ENCODE data around the gene WWOX.

WWOX gene

GRCh38 chr16:78485917-78486257 lies 386.4 kb downstream of the WWOX start:
- Histone ChIP-seq H3K4me1 (ENCODE audit: control insufficient read depth in 1 of 2, insufficient read depth in 1 of 2, low read depth in 1 of 2, low read length in 1 of 2) (no peaks in the 10 kb centered on the region), H3K4me3 (ENCODE audit: low read depth in 1 of 2, low read length in 1 of 2) (no peak overlapping the region), H3K9me3 (no peaks in the 10 kb centered on the region), H3K27ac (no peak overlapping the region), H3K36me3 (no peaks in the 10 kb centered on the region), H3K27me3 (no peaks in the 10 kb centered on the region)
- TF ChIP-seq CTCF (IDR thresholded peaks at IDR 0.05) = no peak

- H3K27me3 ChIP-seq = no peaks in the 10 kb centered on the region
- no peak overlapping the region for H3K4me3 ChIP-seq (ENCODE audit: low read depth in 1 of 2, low read length in 1 of 2)
- no peaks in the 10 kb centered on the region for H3K36me3 ChIP-seq
- H3K27ac ChIP-seq = no peak overlapping the region
- H3K9me3 ChIP-seq = no peaks in the 10 kb centered on the region
- no peaks in the 10 kb centered on the region for H3K4me1 ChIP-seq (ENCODE audit: control insufficient read depth in 1 of 2, insufficient read depth in 1 of 2, low read depth in 1 of 2, low read length in 1 of 2)
- TF ChIP-seq CTCF (IDR thresholded peaks at IDR 0.05) = no peak
Measured at GRCh38 chr16:78487471-78487870, 388.0 kb downstream of the WWOX start.

- Histone ChIP-seq H3K9me3 (no peaks in the 10 kb centered on the region), H3K27ac (no peak overlapping the region), H3K4me3 (ENCODE audit: low read depth in 1 of 2, low read length in 1 of 2) (no peak overlapping the region), H3K36me3 (no peaks in the 10 kb centered on the region), H3K27me3 (no peaks in the 10 kb centered on the region), H3K4me1 (ENCODE audit: control insufficient read depth in 1 of 2, insufficient read depth in 1 of 2, low read depth in 1 of 2, low read length in 1 of 2) (peaks cover 2% of the 10 kb centered on the region in 2 experiments)
- no peak for TF ChIP-seq CTCF (IDR thresholded peaks at IDR 0.05)
Measured at GRCh38 chr16:78489072-78489471, 389.6 kb downstream of the WWOX start.

- no peak for TF ChIP-seq CTCF (IDR thresholded peaks at IDR 0.05)
- H3K4me3 ChIP-seq (ENCODE audit: low read depth in 1 of 2, low read length in 1 of 2) = no peak overlapping the region
- no peaks in the 10 kb centered on the region for H3K9me3 ChIP-seq
Measured at GRCh38 chr16:78489631-78490030, 390.2 kb downstream of the WWOX start.

GRCh38 chr16:78490431-78490830 lies 391.0 kb downstream of the WWOX start:
- Histone ChIP-seq H3K36me3 (no peaks in the 10 kb centered on the region), H3K27ac (no peak overlapping the region), H3K4me3 (ENCODE audit: low read depth in 1 of 2, low read length in 1 of 2) (no peak overlapping the region), H3K9me3 (no peaks in the 10 kb centered on the region), H3K27me3 (no peaks in the 10 kb centered on the region), H3K4me1 (ENCODE audit: control insufficient read depth in 1 of 2, insufficient read depth in 1 of 2, low read depth in 1 of 2, low read length in 1 of 2) (peaks cover 6 to 8% of the 10 kb centered on the region in 2 experiments)
- no peak for TF ChIP-seq CTCF (IDR thresholded peaks at IDR 0.05)

More at GRCh38 chr16:78489631-78490030, 390.2 kb downstream of the WWOX start:
- Histone ChIP-seq H3K4me1 (ENCODE audit: control insufficient read depth in 1 of 2, insufficient read depth in 1 of 2, low read depth in 1 of 2, low read length in 1 of 2) (peaks cover 6 to 7% of the 10 kb centered on the region in 2 experiments), H3K27ac (no peak overlapping the region), H3K36me3 (no peaks in the 10 kb centered on the region), H3K27me3 (no peaks in the 10 kb centered on the region)

GRCh38 chr16:78490847-78491246 lies 391.4 kb downstream of the WWOX start:
- Histone ChIP-seq H3K4me1 (ENCODE audit: control insufficient read depth in 1 of 2, insufficient read depth in 1 of 2, low read depth in 1 of 2, low read length in 1 of 2) (peaks cover 6 to 8% of the 10 kb centered on the region in 2 experiments), H3K36me3 (no peaks in the 10 kb centered on the region), H3K4me3 (ENCODE audit: low read depth in 1 of 2, low read length in 1 of 2) (no peak overlapping the region), H3K9me3 (no peaks in the 10 kb centered on the region), H3K27ac (no peak overlapping the region), H3K27me3 (no peaks in the 10 kb centered on the region)
- no peak for TF ChIP-seq CTCF (IDR thresholded peaks at IDR 0.05)
